Activated naive CD4-positive, alpha-beta T cell treated with Interleukin-2 at 50 U/mL for 16 hours (primary cell): Measurements from ENCODE around the gene MLLT1.
A peak's percentile ranks its signal among the peaks of the same experiment; 100 is the strongest.
"Not testable (repeated sequence)": the region's sequence is repeated elsewhere in the genome, so short reads cannot be mapped to it uniquely, and the experiment has no call there.

ENCODE experiments used
- DNase-seq: peaks from one replicate; pipeline ENCODE4 v3.0.0-alpha.2; 2020

The MLLT1 gene, protein sequence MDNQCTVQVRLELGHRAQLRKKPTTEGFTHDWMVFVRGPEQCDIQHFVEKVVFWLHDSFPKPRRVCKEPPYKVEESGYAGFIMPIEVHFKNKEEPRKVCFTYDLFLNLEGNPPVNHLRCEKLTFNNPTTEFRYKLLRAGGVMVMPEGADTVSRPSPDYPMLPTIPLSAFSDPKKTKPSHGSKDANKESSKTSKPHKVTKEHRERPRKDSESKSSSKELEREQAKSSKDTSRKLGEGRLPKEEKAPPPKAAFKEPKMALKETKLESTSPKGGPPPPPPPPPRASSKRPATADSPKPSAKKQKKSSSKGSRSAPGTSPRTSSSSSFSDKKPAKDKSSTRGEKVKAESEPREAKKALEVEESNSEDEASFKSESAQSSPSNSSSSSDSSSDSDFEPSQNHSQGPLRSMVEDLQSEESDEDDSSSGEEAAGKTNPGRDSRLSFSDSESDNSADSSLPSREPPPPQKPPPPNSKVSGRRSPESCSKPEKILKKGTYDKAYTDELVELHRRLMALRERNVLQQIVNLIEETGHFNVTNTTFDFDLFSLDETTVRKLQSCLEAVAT

GRCh38 chr19:6279931-6280591 lies at the start of gene MLLT1:
TSS of gene MLLT1 (minus strand) at chr19:6279975. CDS start at chr19:6279784, 191 bp downstream.
- DNase-seq, result peak; percentile 98

DNA sequence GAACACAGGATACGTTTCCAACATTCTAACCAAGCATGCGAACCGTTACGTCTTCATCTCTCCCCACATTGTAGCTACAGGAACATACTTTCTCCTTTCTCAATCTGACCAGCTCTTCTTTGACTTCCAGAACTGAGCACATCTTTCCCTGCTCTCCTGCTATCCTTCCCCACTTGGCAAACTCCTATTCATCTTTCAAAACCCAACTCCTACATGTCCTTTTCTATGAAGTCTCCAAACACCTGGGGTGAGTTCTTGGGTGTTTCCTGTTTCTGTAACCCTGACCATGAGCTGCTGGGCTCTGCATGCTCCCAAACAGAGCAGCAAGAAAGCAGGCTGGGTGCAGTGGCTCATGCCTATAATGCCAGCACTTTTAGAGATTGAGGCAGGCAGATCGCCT lies 47.0 kb upstream of the MLLT1 start:
- DNase-seq, result no peak

DNA sequence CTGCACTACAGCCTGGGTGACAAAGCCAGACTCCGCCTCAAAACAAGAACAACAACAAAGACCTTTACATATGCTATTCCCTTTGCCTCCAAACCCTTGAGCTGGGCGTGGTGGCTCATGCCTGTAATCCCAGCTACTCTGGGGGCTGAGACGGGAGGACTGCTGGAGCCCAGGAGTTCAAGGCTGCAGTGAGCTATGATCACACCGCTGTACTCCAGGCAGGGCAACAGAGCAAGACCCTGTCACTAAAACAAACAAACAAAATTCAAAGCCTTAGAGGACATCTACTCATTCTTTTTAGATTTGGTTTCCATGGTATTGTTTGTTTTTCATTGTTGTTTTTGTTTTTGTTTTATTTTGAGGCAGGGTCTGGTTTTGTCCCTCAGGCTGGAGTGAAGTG lies 45.8 kb upstream of the MLLT1 start:
- DNase-seq, result no peak

DNA sequence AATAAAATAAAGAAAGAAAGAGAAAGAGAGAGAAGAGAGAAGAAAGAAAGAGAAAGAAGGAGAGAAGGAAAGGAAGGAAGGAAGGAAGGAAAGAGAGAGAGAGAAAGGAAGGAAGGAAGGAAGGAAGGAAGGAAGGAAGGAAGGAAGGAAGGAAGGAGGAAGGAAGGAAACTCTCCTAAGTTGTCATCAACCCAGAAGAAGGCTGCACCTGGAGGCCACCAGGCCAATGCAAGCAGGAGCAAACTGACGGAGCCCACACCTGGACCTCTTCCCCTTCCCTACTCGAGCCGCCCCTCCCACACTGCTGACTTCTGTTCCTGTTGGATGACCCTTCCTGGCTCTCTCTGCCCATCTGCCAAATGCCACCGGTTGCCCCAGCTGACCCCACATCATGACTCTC lies 45.0 kb upstream of the MLLT1 start:
- DNase-seq, result no peak

GRCh38 chr19:6322284-6322683 lies 42.5 kb upstream of the MLLT1 start:
- DNase-seq, result no peak

- DNase-seq, result no peak
These were observed 39.6 kb upstream of the MLLT1 start for GRCh38 chr19:6319376-6319775.

DNA sequence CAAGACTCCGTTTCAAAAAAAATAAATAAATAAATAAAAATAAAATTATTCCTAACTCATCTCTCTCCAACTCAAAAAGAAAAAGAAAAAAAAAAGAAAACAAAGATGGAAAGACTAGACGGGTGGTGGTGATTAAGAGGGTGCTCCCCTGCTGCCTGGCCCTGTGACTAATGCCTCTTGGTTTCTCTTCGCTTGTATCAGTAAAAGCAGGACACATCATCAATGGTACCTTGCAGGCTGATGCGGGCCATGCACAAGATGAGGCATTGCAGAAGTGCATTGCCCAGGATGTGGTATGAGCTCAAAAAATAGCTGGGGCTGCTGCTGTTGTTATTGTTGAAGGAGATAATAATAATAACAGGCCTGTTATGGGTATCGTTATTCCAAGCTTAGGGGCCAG lies 39.0 kb upstream of the MLLT1 start:
- no peak for DNase-seq

GRCh38 chr19:6315646-6316045 lies 35.9 kb upstream of the MLLT1 start:
- not testable (repeated sequence) for DNase-seq

DNA sequence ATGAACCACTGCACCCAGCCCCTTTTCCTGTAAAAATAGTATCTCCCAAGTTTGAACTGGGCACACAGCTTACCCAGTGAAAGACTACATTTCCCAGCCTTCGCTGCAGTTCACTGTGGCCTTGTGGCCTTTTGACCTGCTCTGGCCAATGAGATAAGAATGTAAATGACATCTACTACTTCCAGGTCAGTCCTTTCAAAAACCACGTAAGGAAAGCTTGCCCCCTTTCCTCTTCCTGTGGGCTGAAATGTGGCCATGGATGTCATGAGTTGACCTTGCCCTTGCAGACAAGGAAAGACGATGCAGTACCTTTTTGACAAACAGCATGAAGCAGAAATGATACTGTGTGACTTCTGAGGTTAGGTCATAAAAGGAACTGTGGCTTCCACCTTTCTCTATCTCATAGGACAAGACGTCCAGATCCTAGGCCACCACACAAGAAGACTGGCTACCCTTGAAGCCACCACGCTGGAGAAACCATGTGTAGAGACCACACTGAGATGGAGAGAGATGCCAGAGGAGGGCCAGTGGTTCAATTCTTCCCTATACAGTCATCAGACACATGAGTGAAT lies 33.7 kb upstream of the MLLT1 start:
- no peak for DNase-seq

GRCh38 chr19:6312018-6312417 lies 32.2 kb upstream of the MLLT1 start:
- no peak for DNase-seq

DNA sequence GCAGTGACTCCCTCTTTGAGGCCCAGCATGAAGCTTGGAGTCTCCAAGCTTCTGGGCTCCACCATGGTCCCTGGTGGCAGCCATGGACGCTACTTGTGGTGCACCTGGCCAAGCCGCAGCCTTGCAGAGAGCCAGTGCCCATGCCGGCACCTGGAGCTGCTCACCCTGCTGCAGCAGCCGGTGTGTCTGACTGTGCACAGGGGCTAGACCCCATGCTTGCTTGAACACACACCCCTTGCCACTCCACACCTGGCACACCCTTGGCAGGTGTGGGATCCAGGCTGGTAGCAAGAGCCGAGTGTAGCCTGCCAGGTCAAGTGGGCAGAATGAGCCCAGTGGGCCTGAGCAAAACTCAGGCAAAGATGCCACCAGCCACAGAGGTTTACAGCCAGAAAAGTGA lies 18.6 kb upstream of the MLLT1 start:
- DNase-seq, result no peak

DNA sequence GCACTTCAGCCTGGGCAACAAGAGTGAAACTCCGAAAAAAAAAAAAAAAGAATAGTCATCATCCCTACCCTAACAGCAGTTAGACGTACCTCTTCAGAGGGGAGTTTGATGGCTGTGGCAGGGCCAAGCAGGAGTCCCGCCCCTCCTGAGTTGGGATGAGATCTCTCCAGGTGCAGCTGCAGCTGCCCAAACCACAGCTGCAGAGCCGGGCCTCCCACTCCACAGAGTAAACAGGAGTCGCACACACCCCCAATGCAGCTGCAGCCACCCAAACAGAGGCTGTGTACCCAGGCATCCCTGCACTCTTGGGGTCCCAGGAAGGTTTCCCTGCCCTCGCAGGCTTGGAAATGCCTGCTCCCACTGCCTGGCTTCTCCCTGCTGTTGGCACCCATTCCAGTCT lies 17.4 kb upstream of the MLLT1 start:
- DNase-seq, result no peak

GRCh38 chr19:6292006-6292405 lies 12.2 kb upstream of the MLLT1 start:
- no peak for DNase-seq

DNA sequence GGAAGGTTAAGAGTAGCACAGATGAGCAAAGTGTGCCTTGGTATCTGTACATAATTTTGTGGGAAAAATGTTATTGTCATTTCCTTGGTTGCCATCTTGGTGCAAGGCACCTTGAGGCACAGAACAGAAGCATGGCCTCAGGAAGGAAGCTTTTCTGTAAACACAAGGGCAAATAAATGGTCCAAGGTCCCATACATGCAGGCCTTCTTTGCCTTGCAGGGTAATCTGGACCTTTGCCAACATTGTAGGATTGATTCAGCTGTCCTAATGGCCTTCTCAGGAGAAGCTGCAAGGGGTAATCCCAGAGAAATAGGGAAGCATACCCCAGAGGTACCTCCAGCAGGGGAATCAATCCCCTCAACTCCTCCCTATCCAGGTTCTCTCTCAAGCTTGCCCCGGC lies 9.0 kb upstream of the MLLT1 start:
- no peak for DNase-seq

GRCh38 chr19:6287269-6287885 lies 7.6 kb upstream of the MLLT1 start:
- DNase-seq, result no peak

DNA sequence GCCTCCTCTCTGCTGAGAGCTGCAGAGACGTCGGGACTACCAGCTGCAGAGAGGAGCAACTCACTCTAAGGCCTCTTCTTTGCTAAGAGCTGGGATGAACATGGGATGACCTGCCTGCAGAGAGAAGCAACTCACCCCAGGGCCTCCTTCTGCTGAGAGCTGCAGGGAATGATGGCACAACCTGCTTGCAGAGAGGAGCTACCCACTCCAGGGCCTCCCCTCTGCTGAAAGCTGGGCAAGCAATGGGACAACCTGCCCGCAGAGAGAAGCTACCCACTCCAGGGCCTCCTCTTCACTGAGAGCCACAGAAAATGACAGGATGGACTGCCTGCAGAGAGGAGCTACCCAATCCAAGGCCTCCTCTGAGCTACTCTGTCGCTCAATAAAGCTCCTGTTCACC lies 6.9 kb upstream of the MLLT1 start:
- DNase-seq, result no peak

DNA sequence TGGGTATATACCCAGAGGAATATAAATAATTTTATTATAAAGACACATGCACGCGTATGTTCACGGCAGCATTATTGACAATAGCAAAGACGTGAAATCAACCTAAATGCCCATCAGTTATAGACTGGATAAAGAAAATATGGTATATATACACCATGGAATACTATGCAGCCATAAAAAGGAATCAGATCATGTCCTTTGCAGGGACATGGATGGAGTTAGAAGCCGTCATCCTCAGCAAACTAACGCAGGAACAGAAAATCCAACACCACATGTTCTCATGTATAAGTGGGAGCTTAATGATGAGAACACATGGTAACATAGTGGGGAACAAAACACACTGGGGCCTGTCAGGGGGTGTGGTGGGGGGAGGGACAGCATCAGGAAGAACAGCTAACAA lies 2.6 kb upstream of the MLLT1 start:
- not testable (repeated sequence) for DNase-seq

GRCh38 chr19:6279620-6279930 lies 200 bp downstream of the MLLT1 start:
- no peak for DNase-seq

DNA sequence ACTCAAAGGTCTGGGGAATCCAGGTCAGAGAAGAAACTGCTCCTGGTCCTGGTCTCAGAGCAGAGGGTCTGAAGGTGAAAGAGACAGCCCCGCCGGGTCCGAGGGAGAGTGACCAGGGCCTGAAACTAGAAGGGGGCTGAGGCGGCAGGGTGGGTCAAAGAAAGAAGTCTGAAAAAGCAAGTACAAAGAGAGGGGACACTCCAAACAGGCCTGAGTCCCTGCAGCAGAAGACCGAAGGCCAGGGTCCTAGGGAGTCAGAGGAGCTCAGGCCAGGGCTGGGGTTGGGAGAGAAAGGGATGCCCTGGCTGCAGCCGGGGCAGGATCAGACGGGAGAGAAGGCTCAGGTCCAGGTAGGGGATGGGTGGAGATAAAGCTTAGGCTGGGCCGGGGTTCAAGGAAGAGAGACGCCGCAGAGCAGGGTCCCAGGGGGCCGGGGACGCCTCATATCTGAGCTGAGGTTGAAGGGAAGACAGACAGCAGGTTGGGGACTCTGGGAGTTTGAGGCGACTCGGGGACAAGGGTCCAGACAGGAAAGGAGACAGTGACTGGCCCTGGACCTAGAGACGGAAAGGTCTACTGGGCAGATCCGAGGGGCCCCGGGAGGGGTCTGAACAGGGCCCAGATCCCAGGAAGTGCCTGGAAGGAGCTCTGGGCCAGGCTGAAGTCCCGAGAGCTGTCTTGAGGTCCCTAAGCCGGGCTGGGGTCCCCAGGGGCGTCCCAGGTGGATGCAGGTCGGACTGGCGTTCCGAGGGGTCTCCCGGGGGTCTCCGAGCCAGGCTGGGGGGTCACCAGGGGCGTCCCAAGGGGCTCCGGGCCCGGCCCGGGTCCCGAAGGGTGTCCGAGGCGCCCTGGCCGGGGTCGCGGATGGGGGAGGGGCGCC lies 795 bp downstream of the MLLT1 start:
- no peak for DNase-seq

DNA sequence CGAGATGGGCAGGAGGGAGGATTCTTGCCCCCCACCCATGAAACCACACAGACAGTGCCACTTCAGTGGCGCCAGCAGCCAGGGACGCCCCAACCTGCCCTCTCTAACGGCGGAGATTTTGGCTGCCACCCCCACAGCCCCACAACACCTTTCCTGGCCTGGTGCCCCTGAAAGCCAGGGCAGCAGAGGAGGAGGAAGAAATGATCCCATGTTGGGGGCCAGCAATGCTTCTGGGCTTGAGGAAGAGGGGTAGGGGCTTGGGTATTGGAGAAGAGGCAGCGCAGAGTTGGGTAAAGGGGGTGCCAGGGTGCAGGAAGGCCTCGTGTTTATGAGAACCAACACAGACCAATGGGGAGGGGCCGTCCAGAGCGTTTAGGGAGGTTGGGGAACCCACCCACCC lies 1.7 kb downstream of the MLLT1 start:
- no peak for DNase-seq

DNA sequence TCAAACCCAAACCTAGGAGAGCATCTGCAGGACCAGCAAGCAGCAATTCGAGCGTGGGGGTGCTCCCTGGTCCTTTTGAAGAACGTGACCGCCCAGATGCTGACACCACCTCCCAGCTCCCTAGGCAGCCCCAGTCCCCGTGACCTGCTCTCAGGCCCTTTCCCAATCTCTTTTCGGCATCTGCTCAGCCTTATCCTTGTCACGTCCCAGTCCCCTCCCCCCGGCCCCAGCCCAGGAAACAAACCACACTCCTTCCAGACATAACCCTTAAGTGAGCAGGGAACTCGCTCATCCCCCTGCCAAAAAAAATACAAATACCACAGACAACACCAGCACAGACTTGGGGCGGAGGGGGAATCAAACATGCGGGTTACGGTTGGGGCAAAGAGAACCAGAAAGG lies 3.3 kb downstream of the MLLT1 start:
- DNase-seq, result no peak

- no peak for DNase-seq
These were observed 4.5 kb downstream of the MLLT1 start for GRCh38 chr19:6275170-6275744.
